Measurements from ENCODE around the gene SKP2. TPM values are rescaled to one million over a fixed set of nuclear protein-coding genes. Genes with fewer than 3 reads are reported as not detected.

The SKP2 gene
- total RNA-seq, 2 donors from 2014 or later: 10.4 to 10.8 TPM

GRCh38 chr5:36222620-36223019, 70.7 kb downstream of the SKP2 start:
- peaks cover 2% of the 10 kb centered on the region for H3K4me1 Mint-ChIP-seq
- H3K4me3 Mint-ChIP-seq: no peak overlapping the region
- H3K27ac Mint-ChIP-seq: no peak overlapping the region
- H3K27me3 Mint-ChIP-seq: no peaks in the 10 kb centered on the region
- ATAC-seq (no peak), DNase-seq (no peak)
- H3K36me3 Mint-ChIP-seq (ENCODE audit: low read depth): peaks cover 12% of the 10 kb centered on the region
- no peaks in the 10 kb centered on the region for H3K9me3 ChIP-seq (ENCODE audit: control insufficient read depth, low read length, poor library complexity, severe bottlenecking)

GRCh38 chr5:36227046-36227445, 75.1 kb downstream of the SKP2 start:
- peaks cover 5% of the 10 kb centered on the region for H3K36me3 Mint-ChIP-seq (ENCODE audit: low read depth)
- peaks cover 11% of the 10 kb centered on the region for H3K4me1 Mint-ChIP-seq
- no peak overlapping the region for H3K27ac Mint-ChIP-seq
- DNase-seq: no peak
- H3K27me3 Mint-ChIP-seq: no peaks in the 10 kb centered on the region
- ATAC-seq: no peak
- no peak overlapping the region for H3K4me3 Mint-ChIP-seq
- no peaks in the 10 kb centered on the region for H3K9me3 ChIP-seq (ENCODE audit: control insufficient read depth, low read length, poor library complexity, severe bottlenecking)

GRCh38 chr5:36228505-36228904, 76.6 kb downstream of the SKP2 start:
- Mint-ChIP-seq H3K27me3 (no peaks in the 10 kb centered on the region), H3K36me3 (ENCODE audit: low read depth) (peaks cover 8% of the 10 kb centered on the region), H3K27ac (no peak overlapping the region), H3K4me3 (no peak overlapping the region), H3K4me1 (peaks cover 20% of the 10 kb centered on the region)
- ATAC-seq (no peak), DNase-seq (no peak)
- H3K9me3 ChIP-seq (ENCODE audit: control insufficient read depth, low read length, poor library complexity, severe bottlenecking): no peaks in the 10 kb centered on the region

- Mint-ChIP-seq H3K4me3 (no peak overlapping the region), H3K36me3 (ENCODE audit: low read depth) (peaks cover 3% of the 10 kb centered on the region), H3K27ac (no peak overlapping the region), H3K4me1 (peaks cover 18% of the 10 kb centered on the region), H3K27me3 (no peaks in the 10 kb centered on the region)
- ATAC-seq: no peak
- H3K9me3 ChIP-seq (ENCODE audit: control insufficient read depth, low read length, poor library complexity, severe bottlenecking): no peaks in the 10 kb centered on the region
- no peak for DNase-seq
Observed at GRCh38 chr5:36230151-36230790, 78.4 kb downstream of the SKP2 start.

GRCh38 chr5:36232533-36232932, 80.6 kb downstream of the SKP2 start:
- ATAC-seq (no peak), DNase-seq (no peak)
- peaks cover 23% of the 10 kb centered on the region for H3K4me1 Mint-ChIP-seq
- no peak overlapping the region for H3K27ac Mint-ChIP-seq
- H3K27me3 Mint-ChIP-seq: no peaks in the 10 kb centered on the region
- no peaks in the 10 kb centered on the region for H3K9me3 ChIP-seq (ENCODE audit: control insufficient read depth, low read length, poor library complexity, severe bottlenecking)
- no peak overlapping the region for H3K4me3 Mint-ChIP-seq
- H3K36me3 Mint-ChIP-seq (ENCODE audit: low read depth): peaks cover 3% of the 10 kb centered on the region

Other genes with a start within 250 kb of the SKP2 start
- gene CAPSL, start 213.5 kb upstream of the SKP2 start, total RNA-seq: not detected
- not detected for gene UGT3A1, start 160.7 kb upstream of the SKP2 start, total RNA-seq
- not detected for gene UGT3A2, start 85.2 kb upstream of the SKP2 start, total RNA-seq
- gene LMBRD2, start 224 bp upstream of the SKP2 start, total RNA-seq: 10 to 100 TPM in 1 of 2 donors, 1 to 10 TPM in 1; 5.9 to 10.7 TPM
- gene NADK2, start 89.8 kb downstream of the SKP2 start, total RNA-seq: 10 to 100 TPM; 10.4 to 12.0 TPM
- not detected for gene RANBP3L, start 149.8 kb downstream of the SKP2 start, total RNA-seq

All from T-helper 17 cell (primary cell).